SHP77 treated with DMSO at 0.1 percent for 48 hours (cell line): ENCODE measurements around the gene GRIN2C.

Experiments used
- DNase-seq: peaks from one replicate; lab custom pipeline; 2025; lab: John Stamatoyannopoulos, UW

The GRIN2C gene

GRCh38 chr17:74846621-74847020 lies 13.1 kb downstream of the GRIN2C start:
- no peak for DNase-seq

GRCh38 chr17:74843352-74843627 lies 16.4 kb downstream of the GRIN2C start:
- DNase-seq: no peak

- peak; percentile 73 for DNase-seq
Observed at GRCh38 chr17:74842599-74843351, 16.9 kb downstream of the GRIN2C start.

- no peak for DNase-seq
Observed at GRCh38 chr17:74842146-74842598, 17.5 kb downstream of the GRIN2C start.

- no peak for DNase-seq
Observed at GRCh38 chr17:74840989-74841666, 18.6 kb downstream of the GRIN2C start.

GRCh38 chr17:74839990-74840852 lies 19.5 kb downstream of the GRIN2C start:
- no peak for DNase-seq

- no peak for DNase-seq
Observed at GRCh38 chr17:74838274-74838673, 21.4 kb downstream of the GRIN2C start.

- DNase-seq: no peak
Observed at GRCh38 chr17:74836691-74837467, 22.8 kb downstream of the GRIN2C start.

- no peak for DNase-seq
Observed at GRCh38 chr17:74836191-74836590, 23.5 kb downstream of the GRIN2C start.

GRCh38 chr17:74833501-74834377 lies 25.9 kb downstream of the GRIN2C start:
- no peak for DNase-seq

- DNase-seq: no peak
Observed at GRCh38 chr17:74832421-74832820, 27.3 kb downstream of the GRIN2C start.

GRCh38 chr17:74831444-74832146 lies 28.1 kb downstream of the GRIN2C start:
- peak; percentile 63 for DNase-seq

GRCh38 chr17:74830861-74831260 lies 28.8 kb downstream of the GRIN2C start:
- no peak for DNase-seq

GRCh38 chr17:74827800-74828199 lies 31.9 kb downstream of the GRIN2C start:
- DNase-seq: no peak

- DNase-seq: no peak
Observed at GRCh38 chr17:74825952-74826719, 33.5 kb downstream of the GRIN2C start.

- DNase-seq: no peak
Observed at GRCh38 chr17:74824961-74825627, 34.6 kb downstream of the GRIN2C start.

GRCh38 chr17:74822939-74823367 lies 36.7 kb downstream of the GRIN2C start:
- DNase-seq: no peak

- no peak for DNase-seq
Observed at GRCh38 chr17:74822335-74822938, 37.2 kb downstream of the GRIN2C start.
